GM13977 (cell line): ENCODE data around the gene TMPRSS6.

Experiments
- DNase-seq: peaks from one replicate; pipeline ENCODE4 v3.0.0; 2012; ENCODE audit warnings: low spot score
- CTCF ChIP-seq: IDR thresholded peaks from 2 replicates; pipeline ENCODE4 v1.5.1; 2012; ENCODE audit warnings: mild to moderate bottlenecking, control low read depth; ENCODE audit not compliant: insufficient read depth; ENCODE audit errors: extremely low read depth, missing control alignments
- in situ Hi-C: fragments of 300-500 bp; cut with MboI; formaldehyde crosslinking; loops from one replicate; pipeline ENCODE4 v1.12.0; 2022; ENCODE audit warnings: low sequenced_read_pairs, low pct_unique_long_range_greater_than_20kb, mixed read lengths, inconsistent platforms; ENCODE audit not compliant: unreplicated experiment

TMPRSS6 gene

GRCh38 chr22:37140686-37141323, 31.3 kb upstream of the TMPRSS6 start:
- no peak for TF ChIP-seq CTCF
- in situ Hi-C loops = no loop called here
- no peak for DNase-seq

- DNase-seq = no peak
- in situ Hi-C loops = no loop called here
- no peak for TF ChIP-seq CTCF
Observed at GRCh38 chr22:37139762-37140161, 30.2 kb upstream of the TMPRSS6 start.

GRCh38 chr22:37138849-37139561, 29.5 kb upstream of the TMPRSS6 start:
- in situ Hi-C loops = no loop called here
- no peak for DNase-seq
- no peak for TF ChIP-seq CTCF

- no peak for TF ChIP-seq CTCF
- in situ Hi-C loops = no loop called here
- no peak for DNase-seq
Observed at GRCh38 chr22:37137903-37138665, 28.6 kb upstream of the TMPRSS6 start.

- TF ChIP-seq CTCF = no peak
- in situ Hi-C loops = no loop called here
- DNase-seq = no peak
Observed at GRCh38 chr22:37137131-37137530, 27.6 kb upstream of the TMPRSS6 start.

- TF ChIP-seq CTCF = no peak
- in situ Hi-C loops = no loop called here
- DNase-seq = no peak
Observed at GRCh38 chr22:37135023-37135422, 25.5 kb upstream of the TMPRSS6 start.
